ENCODE data around the gene HNRNPLL. TPM values are rescaled to one million over a fixed set of nuclear protein-coding genes. Genes with fewer than 3 reads are reported as not detected.
A peak's percentile ranks its signal among the peaks of the same experiment; 100 is the strongest.

The HNRNPLL gene
- total RNA-seq, 1 experiment from 2014 or later: 59.4 TPM

DNA sequence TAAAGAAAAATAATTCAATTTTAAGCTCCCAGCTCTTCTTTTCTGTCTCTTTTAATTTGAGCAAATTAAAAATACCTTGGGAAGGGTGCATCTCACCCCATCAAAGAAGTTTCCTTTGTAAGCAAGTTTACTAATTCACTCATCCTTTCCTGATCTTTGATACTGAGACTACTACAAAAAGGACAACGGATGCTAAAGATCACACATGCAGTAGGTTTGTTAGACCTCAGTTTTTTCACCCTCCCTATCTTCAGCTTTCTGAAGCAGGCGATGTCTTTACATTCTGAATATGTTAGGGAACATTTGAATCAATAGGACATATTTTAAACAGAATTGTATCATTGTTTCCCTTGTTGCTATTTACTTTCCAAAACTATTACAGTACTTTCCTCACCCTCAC lies 6.0 kb upstream of the HNRNPLL start:
- Mint-ChIP-seq H3K27me3 (ENCODE audit: insufficient read depth, unreplicated experiment) (no peaks in the 10 kb centered on the region), H3K9me3 (ENCODE audit: unreplicated experiment) (no peaks in the 10 kb centered on the region), H3K4me3 (ENCODE audit: unreplicated experiment) (no peak overlapping the region), H3K27ac (ENCODE audit: unreplicated experiment) (no peak overlapping the region), H3K36me3 (ENCODE audit: insufficient read depth, unreplicated experiment) (no peaks in the 10 kb centered on the region), H3K4me1 (ENCODE audit: low read depth, unreplicated experiment) (peaks cover 35% of the 10 kb centered on the region)
- no peak overlapping the region for H3K4me3 ChIP-seq (ENCODE audit: low read depth, low read length)
- BruUV-seq (replicated peaks): no TSS peak
- TF ChIP-seq, protein P1, sequence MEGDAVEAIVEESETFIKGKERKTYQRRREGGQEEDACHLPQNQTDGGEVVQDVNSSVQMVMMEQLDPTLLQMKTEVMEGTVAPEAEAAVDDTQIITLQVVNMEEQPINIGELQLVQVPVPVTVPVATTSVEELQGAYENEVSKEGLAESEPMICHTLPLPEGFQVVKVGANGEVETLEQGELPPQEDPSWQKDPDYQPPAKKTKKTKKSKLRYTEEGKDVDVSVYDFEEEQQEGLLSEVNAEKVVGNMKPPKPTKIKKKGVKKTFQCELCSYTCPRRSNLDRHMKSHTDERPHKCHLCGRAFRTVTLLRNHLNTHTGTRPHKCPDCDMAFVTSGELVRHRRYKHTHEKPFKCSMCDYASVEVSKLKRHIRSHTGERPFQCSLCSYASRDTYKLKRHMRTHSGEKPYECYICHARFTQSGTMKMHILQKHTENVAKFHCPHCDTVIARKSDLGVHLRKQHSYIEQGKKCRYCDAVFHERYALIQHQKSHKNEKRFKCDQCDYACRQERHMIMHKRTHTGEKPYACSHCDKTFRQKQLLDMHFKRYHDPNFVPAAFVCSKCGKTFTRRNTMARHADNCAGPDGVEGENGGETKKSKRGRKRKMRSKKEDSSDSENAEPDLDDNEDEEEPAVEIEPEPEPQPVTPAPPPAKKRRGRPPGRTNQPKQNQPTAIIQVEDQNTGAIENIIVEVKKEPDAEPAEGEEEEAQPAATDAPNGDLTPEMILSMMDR (IDR thresholded peaks at IDR 0.05; ENCODE audit: insufficient read depth in 1 of 2, low read depth in 1 of 2, low read length in 1 of 2, severe bottlenecking in 1 of 2, unreplicated experiment in 1 of 2): no peak
- POLR2A ChIA-PET: no interaction called here
- DNase-seq: no peak
- CTCF ChIA-PET: no interaction called here
- intact Hi-C loops (cut with micrococcal nuclease; ENCODE audit: unreplicated experiment): no loop called here
- no peaks in the 10 kb centered on the region for H3K27me3 ChIP-seq (replicated peaks; ENCODE audit: control insufficient read depth, insufficient read depth, low read length)
- peaks cover 20% of the 10 kb centered on the region for H3K4me1 ChIP-seq
- H3K9me3 ChIP-seq: no peaks in the 10 kb centered on the region
- H3K36me3 ChIP-seq (ENCODE audit: control insufficient read depth, insufficient read depth, low read length): no peaks in the 10 kb centered on the region

DNA sequence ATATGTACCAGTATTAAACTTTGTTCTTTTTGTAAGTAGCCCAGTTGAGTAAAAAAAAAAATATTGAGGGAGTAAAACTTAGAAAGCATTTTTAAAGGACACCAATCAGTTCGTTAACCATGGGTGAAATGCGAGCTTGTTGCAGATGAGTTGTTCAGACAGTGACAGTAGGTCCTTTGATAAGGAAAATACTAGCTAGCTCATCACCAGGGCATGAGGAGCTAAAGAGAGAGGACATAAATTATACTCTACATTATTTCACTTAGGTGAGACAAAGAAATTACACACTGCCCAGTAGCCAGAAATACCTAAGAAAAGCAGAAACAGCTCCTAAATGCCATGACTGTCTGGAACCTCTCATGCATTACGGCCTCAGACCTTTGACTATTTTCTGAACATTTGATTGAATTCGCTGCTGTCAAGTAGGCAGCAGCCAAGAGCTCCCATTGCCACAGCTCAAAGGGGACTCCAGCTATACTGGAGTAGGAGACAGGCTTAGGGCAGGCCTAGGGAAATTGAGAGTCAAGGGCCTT lies 2.6 kb upstream of the HNRNPLL start:
- TF ChIP-seq, protein P1 (IDR thresholded peaks at IDR 0.05; ENCODE audit: insufficient read depth in 1 of 2, low read depth in 1 of 2, low read length in 1 of 2, severe bottlenecking in 1 of 2, unreplicated experiment in 1 of 2): no peak
- intact Hi-C loops (cut with micrococcal nuclease; ENCODE audit: unreplicated experiment): no loop called here
- 0 out of 2 replicates have a peak, but pooled peaks cover 5% of the 10 kb centered on the region for H3K4me1 ChIP-seq
- H3K4me3 ChIP-seq (ENCODE audit: low read depth, low read length): no peak overlapping the region
- no peak overlapping the region for H3K4me3 Mint-ChIP-seq (ENCODE audit: unreplicated experiment)
- H3K36me3 ChIP-seq (ENCODE audit: control insufficient read depth, insufficient read depth, low read length): no peaks in the 10 kb centered on the region
- H3K27me3 Mint-ChIP-seq (ENCODE audit: insufficient read depth, unreplicated experiment): no peaks in the 10 kb centered on the region
- ChIA-PET CTCF (interaction anchor here (1.2 kb wide), 1 partner anchor 24 kb away, joined by 3 read pairs; no protein-coding TSS in a partner anchor), POLR2A (no interaction called here)
- H3K9me3 ChIP-seq: no peaks in the 10 kb centered on the region
- H3K36me3 Mint-ChIP-seq (ENCODE audit: insufficient read depth, unreplicated experiment): peaks cover 10% of the 10 kb centered on the region
- DNase-seq: no peak
- H3K4me1 Mint-ChIP-seq (ENCODE audit: low read depth, unreplicated experiment): peaks cover 14% of the 10 kb centered on the region
- H3K9me3 Mint-ChIP-seq (ENCODE audit: unreplicated experiment): no peaks in the 10 kb centered on the region
- H3K27ac Mint-ChIP-seq (ENCODE audit: unreplicated experiment): no peak overlapping the region
- no TSS peak for BruUV-seq (replicated peaks)
- no peaks in the 10 kb centered on the region for H3K27me3 ChIP-seq (replicated peaks; ENCODE audit: control insufficient read depth, insufficient read depth, low read length)

DNA sequence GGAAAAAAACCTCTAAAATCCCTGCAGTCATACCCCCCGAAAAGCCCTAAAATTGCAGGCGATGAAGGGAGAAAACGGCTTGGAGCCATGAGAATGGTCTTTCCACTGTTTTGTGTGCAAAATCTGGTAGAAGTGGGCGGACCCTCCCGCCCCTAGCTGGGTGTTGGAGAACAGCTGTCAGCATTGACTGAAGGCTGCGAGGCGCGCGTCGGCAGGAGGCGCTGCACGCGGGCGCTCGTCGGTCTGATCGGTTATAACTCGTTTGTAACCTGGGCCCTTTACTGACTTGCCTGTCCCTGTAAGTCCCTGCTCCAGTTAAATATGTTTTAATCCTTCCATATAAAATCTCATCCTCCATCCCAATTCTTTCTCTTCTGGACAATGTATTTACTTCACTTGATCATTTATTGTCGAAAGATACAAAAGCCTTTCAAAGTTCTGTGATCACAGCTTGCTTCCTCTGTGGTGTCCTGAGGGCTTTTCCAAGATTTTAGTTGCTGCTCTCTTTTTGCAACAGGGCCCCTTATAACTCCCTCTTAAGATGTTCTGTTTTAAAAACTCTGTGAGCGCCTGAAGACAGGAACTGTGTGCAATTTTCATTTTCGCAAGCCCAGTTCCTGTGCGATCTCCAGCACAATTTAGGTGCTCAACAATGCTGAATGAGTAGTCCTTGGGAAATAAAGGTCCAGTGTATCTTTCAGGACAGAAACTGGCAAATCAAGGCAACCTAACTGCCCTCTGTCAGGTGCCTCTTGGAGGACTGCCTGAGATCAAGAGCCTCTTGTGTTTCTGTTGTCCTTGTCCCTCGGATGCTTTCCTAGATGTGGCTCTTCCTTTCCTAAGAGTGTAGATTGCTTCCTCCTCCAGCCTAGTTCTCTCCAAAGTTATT lies 918 bp upstream of the HNRNPLL start:
- TF ChIP-seq, protein P1 (IDR thresholded peaks at IDR 0.05; ENCODE audit: insufficient read depth in 1 of 2, low read depth in 1 of 2, low read length in 1 of 2, severe bottlenecking in 1 of 2, unreplicated experiment in 1 of 2): peak; percentile 71 to 98
- H3K36me3 ChIP-seq (ENCODE audit: control insufficient read depth, insufficient read depth, low read length): no peaks in the 10 kb centered on the region
- peak overlapping the region; percentile 92 for H3K4me3 Mint-ChIP-seq (ENCODE audit: unreplicated experiment)
- POLR2A ChIA-PET: interaction anchor here (1.7 kb wide), 1 partner anchor 147 kb away, joined by 8 read pairs; the partner anchor contains the start of gene SRSF7
- DNase-seq: peak; percentile 85 to 88
- H3K27ac Mint-ChIP-seq (ENCODE audit: unreplicated experiment): peak overlapping the region; percentile 96
- intact Hi-C loops (cut with micrococcal nuclease; ENCODE audit: unreplicated experiment): loop anchor here (1.0 to 5.0 kb wide), 6 partner anchors 8 to 519 kb away; partner anchors contain the start of genes GALM and SOS1
- peak overlapping the region; percentile 87 for H3K4me3 ChIP-seq (ENCODE audit: low read depth, low read length)
- no peaks in the 10 kb centered on the region for H3K9me3 Mint-ChIP-seq (ENCODE audit: unreplicated experiment)
- peaks cover 8% of the 10 kb centered on the region for H3K4me1 Mint-ChIP-seq (ENCODE audit: low read depth, unreplicated experiment)
- H3K27me3 ChIP-seq (replicated peaks; ENCODE audit: control insufficient read depth, insufficient read depth, low read length): no peaks in the 10 kb centered on the region
- 0 out of 2 replicates have a peak, but pooled peaks cover 5% of the 10 kb centered on the region for H3K4me1 ChIP-seq
- no peaks in the 10 kb centered on the region for H3K27me3 Mint-ChIP-seq (ENCODE audit: insufficient read depth, unreplicated experiment)
- CTCF ChIA-PET: interaction anchor here (0.9 to 1.8 kb wide), 7 partner anchors 8 to 112 kb away, joined by 3 to 15 read pairs (median 4); partner anchors contain the start of gene GALM
- H3K9me3 ChIP-seq: no peaks in the 10 kb centered on the region
- BruUV-seq (replicated peaks): TSS peak; percentile 63
- H3K36me3 Mint-ChIP-seq (ENCODE audit: insufficient read depth, unreplicated experiment): peaks cover 10% of the 10 kb centered on the region

All from Caco-2 (cell line).